Smooth muscle cell of the brain vasculature (primary cell): Measurements from ENCODE around the gene NALCN.

Experiments used
- DNase-seq: peaks from one replicate; pipeline ENCODE4 v3.0.0-alpha.2; 2012; ENCODE audit warnings: low read depth, low spot score

Gene NALCN

GRCh38 chr13:101291206-101291605, 125.1 kb downstream of the NALCN start:
- DNase-seq, result no peak

- peak; percentile 3 for DNase-seq
Measured at GRCh38 chr13:101289764-101290163, 126.5 kb downstream of the NALCN start.

GRCh38 chr13:101283782-101284181, 132.5 kb downstream of the NALCN start:
- no peak for DNase-seq

GRCh38 chr13:101272886-101273285, 143.4 kb downstream of the NALCN start:
- DNase-seq, result no peak

GRCh38 chr13:101271681-101272245, 144.5 kb downstream of the NALCN start:
- no peak for DNase-seq

DNA sequence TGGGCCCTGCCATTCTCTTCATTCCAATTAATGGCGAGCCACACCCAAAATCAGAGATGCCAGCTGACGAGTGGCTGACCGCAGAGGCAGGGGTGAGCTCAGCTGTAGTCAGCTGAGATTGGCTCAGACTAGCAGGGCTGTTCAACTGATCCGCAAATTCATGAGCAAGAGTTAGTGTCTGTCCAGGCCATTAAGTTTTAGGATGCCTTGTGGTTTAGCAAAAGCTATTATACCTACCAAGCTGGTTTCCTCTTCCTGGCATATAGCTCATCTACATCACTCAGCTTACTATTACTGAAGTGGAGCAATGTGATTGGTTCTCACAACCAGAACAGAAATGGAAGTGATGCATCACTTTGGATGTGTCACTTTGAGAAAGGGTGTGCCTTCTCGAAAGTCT, 148.7 kb downstream of the NALCN start:
- DNase-seq, result no peak

DNA sequence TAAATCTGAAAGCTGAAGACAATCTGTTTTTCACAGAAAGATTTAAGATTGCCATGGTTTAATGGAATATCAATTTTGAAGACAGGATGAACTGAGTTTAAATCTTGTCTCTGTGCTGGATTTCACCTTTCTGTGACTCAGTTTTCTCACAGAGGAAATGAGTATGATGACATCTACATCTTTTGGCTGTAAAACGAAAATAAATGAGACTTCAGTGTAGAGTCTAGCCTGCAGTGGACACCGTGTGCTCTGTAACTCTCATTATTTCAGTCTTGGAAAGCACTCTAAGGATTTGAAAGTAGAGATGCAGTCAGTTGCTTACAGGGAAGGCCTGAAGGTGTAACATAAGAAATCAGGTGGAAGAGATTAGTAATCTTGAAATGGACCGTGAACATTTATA, 150.4 kb downstream of the NALCN start:
- DNase-seq, result no peak

GRCh38 chr13:101264931-101265330, 151.4 kb downstream of the NALCN start:
- DNase-seq, result no peak

- DNase-seq, result no peak
Measured at GRCh38 chr13:101262306-101262705, 154.0 kb downstream of the NALCN start.

DNA sequence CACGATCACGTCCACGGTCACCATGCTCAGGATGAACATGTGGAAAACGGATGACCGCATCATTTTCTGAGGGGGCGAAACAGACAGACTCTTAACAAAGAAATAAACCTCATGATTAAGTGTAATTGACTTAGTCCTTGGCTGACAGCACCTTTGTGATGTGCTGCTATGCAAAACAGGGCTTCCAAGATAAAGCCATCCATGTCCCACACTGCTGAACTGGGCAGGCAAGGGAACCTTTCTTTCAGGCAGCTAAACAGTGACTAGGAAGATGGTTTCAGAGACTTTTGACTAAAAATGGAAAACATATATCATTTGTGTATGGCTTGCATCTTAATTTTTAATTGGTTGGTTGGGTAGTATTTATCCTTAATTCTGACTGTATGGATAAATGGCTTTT, 157.8 kb downstream of the NALCN start:
- DNase-seq, result no peak

GRCh38 chr13:101258071-101258470, 158.2 kb downstream of the NALCN start:
- DNase-seq, result peak; percentile 60

- DNase-seq, result no peak
Measured at GRCh38 chr13:101248739-101249514, 167.4 kb downstream of the NALCN start.

GRCh38 chr13:101242720-101243119, 173.6 kb downstream of the NALCN start:
- no peak for DNase-seq

DNA sequence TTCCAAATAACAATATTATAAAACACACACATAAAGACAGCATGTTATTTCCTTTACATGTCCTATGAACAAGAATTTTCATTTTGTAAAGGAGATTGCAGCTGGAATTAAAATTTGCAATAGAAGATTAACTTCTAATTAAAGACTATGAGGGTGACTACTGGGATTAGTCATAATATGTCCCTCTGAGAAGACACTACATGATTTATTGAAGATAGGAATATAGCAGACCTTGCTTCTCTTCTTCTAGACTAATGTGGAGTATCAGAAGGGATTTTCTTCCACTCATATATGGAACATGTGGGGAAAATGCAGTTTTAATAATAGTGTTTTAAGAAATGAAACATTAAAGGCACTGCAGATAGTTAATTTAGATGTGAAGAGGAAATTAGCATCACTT, 177.8 kb downstream of the NALCN start:
- DNase-seq, result no peak

GRCh38 chr13:101231751-101232428, 184.4 kb downstream of the NALCN start:
- DNase-seq, result no peak

GRCh38 chr13:101230271-101230890, 185.9 kb downstream of the NALCN start:
- no peak for DNase-seq

- no peak for DNase-seq
Measured at GRCh38 chr13:101219609-101220265, 196.6 kb downstream of the NALCN start.

- no peak for DNase-seq
Measured at GRCh38 chr13:101218484-101218883, 197.8 kb downstream of the NALCN start.

DNA sequence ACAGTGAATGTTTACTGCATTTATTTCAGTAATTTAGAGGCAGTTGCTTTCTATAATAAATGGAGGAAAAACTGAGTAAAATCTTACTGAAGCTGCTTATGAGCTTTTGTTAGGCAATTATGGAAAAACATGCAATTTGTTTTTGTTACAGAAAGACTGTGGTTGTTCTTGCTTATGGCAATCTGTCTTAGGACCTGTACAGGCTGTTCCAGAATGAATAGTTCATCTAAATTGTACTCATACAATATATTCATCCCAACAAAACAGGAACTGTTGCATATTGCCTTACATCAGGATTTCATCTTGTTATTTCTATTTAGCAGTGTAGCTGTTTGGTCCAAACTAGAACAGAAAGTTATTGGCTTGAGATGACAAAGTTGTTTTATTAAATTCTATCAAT, 199.2 kb downstream of the NALCN start:
- DNase-seq, result no peak

DNA sequence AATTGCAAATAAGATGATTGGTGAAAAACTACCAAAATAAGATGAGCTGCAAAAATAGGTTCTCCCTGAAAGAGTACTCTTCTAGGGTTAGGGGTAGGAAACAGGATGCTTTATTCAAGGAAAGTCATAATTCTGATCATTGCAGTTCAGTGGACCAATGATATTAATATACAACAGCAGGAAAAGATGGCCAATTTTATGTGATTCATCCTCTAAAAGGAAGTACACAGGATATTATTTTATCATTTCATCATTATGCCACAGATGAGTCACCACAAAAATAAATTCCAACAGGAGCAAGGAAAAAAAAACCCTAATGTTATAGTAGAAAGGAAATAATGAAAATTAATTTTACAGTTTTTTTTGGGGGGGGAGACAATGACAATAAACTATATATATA, 205.0 kb downstream of the NALCN start:
- no peak for DNase-seq

DNA sequence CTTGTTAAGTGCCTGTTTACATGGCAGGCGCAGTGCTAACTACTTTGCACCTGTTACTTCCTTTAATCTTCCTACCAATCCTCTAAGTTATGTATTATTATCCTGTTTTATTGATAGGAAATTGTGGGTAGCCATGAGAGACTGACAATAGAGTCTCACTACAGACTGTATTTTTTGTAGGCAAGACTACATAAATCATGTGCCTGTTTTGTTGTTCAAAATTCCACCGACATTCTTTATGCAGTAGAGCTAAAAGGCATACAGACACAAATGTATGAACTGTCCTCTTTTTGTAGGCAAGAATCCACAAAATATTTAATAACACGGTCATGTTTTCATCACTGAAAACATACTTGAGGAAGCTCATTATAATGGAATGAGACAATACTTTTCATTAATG, 205.5 kb downstream of the NALCN start:
- DNase-seq, result no peak
